Measurements from ENCODE around the gene BMP2. TPM values are rescaled to one million over a fixed set of nuclear protein-coding genes. Genes with fewer than 3 reads are reported as not detected.

Gene BMP2
- total and polyA plus RNA-seq, 2 donors (not counting 1 experiment from before 2014, with no cell fraction given): 1.9 to 10.6 TPM

- H3K9me3 ChIP-seq (ENCODE audit: control insufficient read depth, insufficient read depth, low read depth, low read length): no peaks in the 10 kb centered on the region
- H3K4me3 ChIP-seq (replicated peaks in 1 of 4; ENCODE audit: control extremely low read depth in 1 of 4, insufficient read depth in 1 of 4, low read depth in 3 of 4, low read length in 4 of 4): peak overlapping the region; percentile 57 to 75 (median 66)
- peak; percentile 43 to 49 for DNase-seq (ENCODE audit: low read depth in 2 of 2)
These were observed 2.7 kb downstream of the BMP2 start for GRCh38 chr20:6769903-6770785.

GRCh38 chr20:6770786-6771100, 3.3 kb downstream of the BMP2 start:
- Histone ChIP-seq H3K36me3 (ENCODE audit: control insufficient read depth, insufficient read depth, low read length) (no peaks in the 10 kb centered on the region), H3K9ac (ENCODE audit: insufficient read depth, low read length) (no peak overlapping the region), H3K27me3 (ENCODE audit: control insufficient read depth, insufficient read depth, low read length) (no peaks in the 10 kb centered on the region), H2AFZ (ENCODE audit: low read length) (no peak overlapping the region), H3K79me2 (ENCODE audit: control insufficient read depth, insufficient read depth, low read length) (no peaks in the 10 kb centered on the region), H3K9me3 (ENCODE audit: control insufficient read depth, insufficient read depth, low read depth, low read length) (no peaks in the 10 kb centered on the region), H3K4me3 (replicated peaks in 1 of 4; ENCODE audit: control extremely low read depth in 1 of 4, insufficient read depth in 1 of 4, low read depth in 3 of 4, low read length in 4 of 4) (peak overlapping the region in 2 of 4 experiments; percentile 66 to 75), H3K27ac (ENCODE audit: insufficient read depth, low read length) (no peak overlapping the region), H3K4me1 (ENCODE audit: control insufficient read depth, extremely low read depth, insufficient read depth, low read length) (peaks cover 4% of the 10 kb centered on the region), H3K4me2 (ENCODE audit: extremely low read depth, insufficient read depth, low read length) (peak overlapping the region; percentile 61), H4K20me1 (ENCODE audit: control insufficient read depth, extremely low read depth, insufficient read depth, low read length) (no peaks in the 10 kb centered on the region)
- no peak for DNase-seq (ENCODE audit: low read depth in 2 of 2)
- TF ChIP-seq EZH2 (IDR thresholded peaks at IDR 0.05; ENCODE audit: low read length, missing control alignments) (no peak), CTCF (conservative IDR thresholded peaks at IDR 0.05 in 1 of 2, IDR thresholded peaks at IDR 0.05 in 1 of 2; ENCODE audit: low read depth in 1 of 2, low read length in 2 of 2) (no peak)

More at GRCh38 chr20:6769903-6770785, 2.7 kb downstream of the BMP2 start:
- Histone ChIP-seq H3K9ac (ENCODE audit: insufficient read depth, low read length) (peak overlapping the region; percentile 18), H3K4me2 (ENCODE audit: extremely low read depth, insufficient read depth, low read length) (peak overlapping the region; percentile 74), H3K4me1 (ENCODE audit: control insufficient read depth, extremely low read depth, insufficient read depth, low read length) (peaks cover 4% of the 10 kb centered on the region), H4K20me1 (ENCODE audit: control insufficient read depth, extremely low read depth, insufficient read depth, low read length) (no peaks in the 10 kb centered on the region), H3K79me2 (ENCODE audit: control insufficient read depth, insufficient read depth, low read length) (no peaks in the 10 kb centered on the region), H3K27me3 (ENCODE audit: control insufficient read depth, insufficient read depth, low read length) (no peaks in the 10 kb centered on the region), H2AFZ (ENCODE audit: low read length) (peak overlapping the region; percentile 35), H3K36me3 (ENCODE audit: control insufficient read depth, insufficient read depth, low read length) (no peaks in the 10 kb centered on the region), H3K27ac (ENCODE audit: insufficient read depth, low read length) (no peak overlapping the region)
- TF ChIP-seq CTCF (conservative IDR thresholded peaks at IDR 0.05 in 1 of 2, IDR thresholded peaks at IDR 0.05 in 1 of 2; ENCODE audit: low read depth in 1 of 2, low read length in 2 of 2) (no peak), EZH2 (IDR thresholded peaks at IDR 0.05; ENCODE audit: low read length, missing control alignments) (peak; percentile 23)

GRCh38 chr20:6780433-6781190, 13.1 kb downstream of the BMP2 start:
- Histone ChIP-seq H3K79me2 (ENCODE audit: control insufficient read depth, insufficient read depth, low read length) (no peaks in the 10 kb centered on the region), H3K4me2 (ENCODE audit: extremely low read depth, insufficient read depth, low read length) (peak overlapping the region; percentile 16), H2AFZ (ENCODE audit: low read length) (no peak overlapping the region), H3K36me3 (ENCODE audit: control insufficient read depth, insufficient read depth, low read length) (peaks cover 3% of the 10 kb centered on the region), H3K4me3 (replicated peaks in 1 of 4; ENCODE audit: control extremely low read depth in 1 of 4, insufficient read depth in 1 of 4, low read depth in 3 of 4, low read length in 4 of 4) (no peak overlapping the region), H4K20me1 (ENCODE audit: control insufficient read depth, extremely low read depth, insufficient read depth, low read length) (no peaks in the 10 kb centered on the region), H3K4me1 (ENCODE audit: control insufficient read depth, extremely low read depth, insufficient read depth, low read length) (no peaks in the 10 kb centered on the region), H3K9me3 (ENCODE audit: control insufficient read depth, insufficient read depth, low read depth, low read length) (no peaks in the 10 kb centered on the region), H3K9ac (ENCODE audit: insufficient read depth, low read length) (no peak overlapping the region), H3K27ac (ENCODE audit: insufficient read depth, low read length) (no peak overlapping the region), H3K27me3 (ENCODE audit: control insufficient read depth, insufficient read depth, low read length) (no peaks in the 10 kb centered on the region)
- DNase-seq (ENCODE audit: low read depth in 2 of 2): no peak
- TF ChIP-seq EZH2 (IDR thresholded peaks at IDR 0.05; ENCODE audit: low read length, missing control alignments) (no peak), CTCF (conservative IDR thresholded peaks at IDR 0.05 in 1 of 2, IDR thresholded peaks at IDR 0.05 in 1 of 2; ENCODE audit: low read depth in 1 of 2, low read length in 2 of 2) (no peak)
